Esophagus (tissue), 2 donors: ENCODE results near the gene EXOC3. TPM values are rescaled to one million over a fixed set of nuclear protein-coding genes. Genes with fewer than 3 reads are reported as not detected.

Experiments used
- H3K27ac ChIP-seq, 2 donors: one replicate each; pipeline ENCODE4 v1.5.1; 2013; ENCODE audit warnings: low read depth in 2 of 2, mild to moderate bottlenecking in 2 of 2, inconsistent platforms in 1 of 2, low read length in 1 of 2, moderate library complexity in 1 of 2
- H3K27me3 ChIP-seq, 2 donors: one replicate each; pipeline ENCODE4 v1.6.1; 2013; ENCODE audit warnings: low read length in 2 of 2, control low read depth in 1 of 2, mild to moderate bottlenecking in 1 of 2; ENCODE audit not compliant: insufficient read depth in 2 of 2, control insufficient read depth in 1 of 2
- H3K36me3 ChIP-seq, 2 donors: one replicate each; pipeline ENCODE4 v1.6.1; 2013; ENCODE audit warnings: low read length in 1 of 2; ENCODE audit not compliant: control insufficient read depth in 2 of 2, insufficient read depth in 2 of 2
- H3K4me1 ChIP-seq, 2 donors: one replicate each; pipeline ENCODE4 v1.6.1; 2013; ENCODE audit warnings: low read length in 1 of 2; ENCODE audit not compliant: control insufficient read depth in 2 of 2, insufficient read depth in 2 of 2
- H3K4me3 ChIP-seq, 2 donors: one replicate each; pipeline ENCODE4 v1.5.1; 2013; ENCODE audit warnings: low read length in 2 of 2, mild to moderate bottlenecking in 2 of 2, low read depth in 1 of 2, moderate library complexity in 1 of 2
- H3K9me3 ChIP-seq, 2 donors: one replicate each; pipeline ENCODE4 v1.6.1; 2013; ENCODE audit warnings: mild to moderate bottlenecking in 2 of 2, low read depth in 1 of 2, low read length in 1 of 2, moderate library complexity in 1 of 2; ENCODE audit not compliant: control insufficient read depth in 2 of 2, insufficient read depth in 1 of 2
- WGBS, 2 donors: extraction: QIAGEN DNeasy Blood & Tissue Kit; methylation state at CpG; one replicate each; pipeline ENCODE4 v1.1.7; 2013; 5-methylcytosine and 5-hydroxymethylcytosine counted together
- polyA plus RNA-seq, 2 donors: library from polyadenylated mRNA; stranded (reverse); fragments of 200-250 nt; gene quantifications; one replicate each; pipeline ENCODE4 v1.2.3, GENCODE V29; 2013
- donor health status: healthy with polysubstance abuse.
- donor health status: Bipolar disorder and iron deficiency.

The EXOC3 gene
- polyA plus RNA-seq, 2 donors: 40.3 to 49.1 TPM

GRCh38 chr5:424301-425110 lies 18.5 kb upstream of the EXOC3 start:
- H3K27ac ChIP-seq: no peak overlapping the region

GRCh38 chr5:425714-426113 lies 17.3 kb upstream of the EXOC3 start:
- no peak overlapping the region for H3K4me3 ChIP-seq
- H3K27ac ChIP-seq: no peak overlapping the region
- H3K9me3 ChIP-seq: no peaks in the 10 kb centered on the region
- 48 to 49% methylated on average over 5 of the region's 5 CpGs for WGBS, 2 donors
- H3K4me1 ChIP-seq: peaks cover 2 to 3% of the 10 kb centered on the region in 2 donors
- H3K27me3 ChIP-seq: no peaks in the 10 kb centered on the region
- peaks cover 0 to 3% of the 10 kb centered on the region in 2 donors for H3K36me3 ChIP-seq

More at GRCh38 chr5:424301-425110, 18.5 kb upstream of the EXOC3 start:
- H3K27me3 ChIP-seq: no peaks in the 10 kb centered on the region
- H3K4me3 ChIP-seq: no peak overlapping the region
- peaks cover 0 to 3% of the 10 kb centered on the region in 2 donors for H3K36me3 ChIP-seq
- WGBS, 2 donors: 69 to 77% methylated on average over 11 of the region's 11 CpGs
- H3K4me1 ChIP-seq: peaks cover 0 to 2% of the 10 kb centered on the region in 2 donors
- no peaks in the 10 kb centered on the region for H3K9me3 ChIP-seq

GRCh38 chr5:426392-426976 lies 16.5 kb upstream of the EXOC3 start:
- H3K9me3 ChIP-seq: no peaks in the 10 kb centered on the region
- no peak overlapping the region for H3K27ac ChIP-seq
- no peaks in the 10 kb centered on the region for H3K27me3 ChIP-seq
- H3K36me3 ChIP-seq: peaks cover 0 to 3% of the 10 kb centered on the region in 2 donors
- no peak overlapping the region for H3K4me3 ChIP-seq
- WGBS, 2 donors: 79 to 91% methylated on average over 3 of the region's 3 CpGs
- peaks cover 2 to 6% of the 10 kb centered on the region in 2 donors for H3K4me1 ChIP-seq

- Histone ChIP-seq H3K27me3 (no peaks in the 10 kb centered on the region), H3K27ac (no peak overlapping the region), H3K9me3 (no peaks in the 10 kb centered on the region), H3K36me3 (peaks cover 0 to 3% of the 10 kb centered on the region in 2 donors), H3K4me3 (no peak overlapping the region), H3K4me1 (peaks cover 2 to 6% of the 10 kb centered on the region in 2 donors)
- WGBS, 2 donors: 93 to 95% methylated on average over 39 of the region's 39 CpGs
Observed at GRCh38 chr5:427415-428087, 15.4 kb upstream of the EXOC3 start.

- no peak overlapping the region for H3K4me3 ChIP-seq
- H3K4me1 ChIP-seq: peaks cover 2 to 6% of the 10 kb centered on the region in 2 donors
- no peaks in the 10 kb centered on the region for H3K9me3 ChIP-seq
- no peaks in the 10 kb centered on the region for H3K27me3 ChIP-seq
- H3K36me3 ChIP-seq: peaks cover 0 to 3% of the 10 kb centered on the region in 2 donors
- 92 to 95% methylated on average over 11 of the region's 11 CpGs for WGBS, 2 donors
- H3K27ac ChIP-seq: no peak overlapping the region
Observed at GRCh38 chr5:428219-428618, 14.8 kb upstream of the EXOC3 start.

GRCh38 chr5:428754-429452 lies 14.1 kb upstream of the EXOC3 start:
- no peak overlapping the region for H3K4me3 ChIP-seq
- no peaks in the 10 kb centered on the region for H3K9me3 ChIP-seq
- 80 to 86% methylated on average over 22 of the region's 22 CpGs for WGBS, 2 donors
- peaks cover 0 to 3% of the 10 kb centered on the region in 2 donors for H3K36me3 ChIP-seq
- no peaks in the 10 kb centered on the region for H3K27me3 ChIP-seq
- peaks cover 2 to 6% of the 10 kb centered on the region in 2 donors for H3K4me1 ChIP-seq
- H3K27ac ChIP-seq: no peak overlapping the region

GRCh38 chr5:429453-430188 lies 13.4 kb upstream of the EXOC3 start:
- peaks cover 2 to 6% of the 10 kb centered on the region in 2 donors for H3K4me1 ChIP-seq
- no peaks in the 10 kb centered on the region for H3K27me3 ChIP-seq
- H3K9me3 ChIP-seq: no peaks in the 10 kb centered on the region
- no peak overlapping the region for H3K27ac ChIP-seq
- peaks cover 0 to 3% of the 10 kb centered on the region in 2 donors for H3K36me3 ChIP-seq
- WGBS, 2 donors: 52 to 63% methylated on average over 35 of the region's 35 CpGs
- H3K4me3 ChIP-seq: no peak overlapping the region

- Histone ChIP-seq H3K9me3 (no peaks in the 10 kb centered on the region), H3K27me3 (no peaks in the 10 kb centered on the region), H3K4me3 (no peak overlapping the region), H3K4me1 (peaks cover 0 to 6% of the 10 kb centered on the region in 2 donors), H3K36me3 (peaks cover 0 to 3% of the 10 kb centered on the region in 2 donors), H3K27ac (no peak overlapping the region)
- WGBS, 2 donors: 82 to 85% methylated on average over 25 of the region's 25 CpGs
Observed at GRCh38 chr5:430214-430925, 12.6 kb upstream of the EXOC3 start.
